ENCODE measurements around the gene PPDPF.

DNA sequence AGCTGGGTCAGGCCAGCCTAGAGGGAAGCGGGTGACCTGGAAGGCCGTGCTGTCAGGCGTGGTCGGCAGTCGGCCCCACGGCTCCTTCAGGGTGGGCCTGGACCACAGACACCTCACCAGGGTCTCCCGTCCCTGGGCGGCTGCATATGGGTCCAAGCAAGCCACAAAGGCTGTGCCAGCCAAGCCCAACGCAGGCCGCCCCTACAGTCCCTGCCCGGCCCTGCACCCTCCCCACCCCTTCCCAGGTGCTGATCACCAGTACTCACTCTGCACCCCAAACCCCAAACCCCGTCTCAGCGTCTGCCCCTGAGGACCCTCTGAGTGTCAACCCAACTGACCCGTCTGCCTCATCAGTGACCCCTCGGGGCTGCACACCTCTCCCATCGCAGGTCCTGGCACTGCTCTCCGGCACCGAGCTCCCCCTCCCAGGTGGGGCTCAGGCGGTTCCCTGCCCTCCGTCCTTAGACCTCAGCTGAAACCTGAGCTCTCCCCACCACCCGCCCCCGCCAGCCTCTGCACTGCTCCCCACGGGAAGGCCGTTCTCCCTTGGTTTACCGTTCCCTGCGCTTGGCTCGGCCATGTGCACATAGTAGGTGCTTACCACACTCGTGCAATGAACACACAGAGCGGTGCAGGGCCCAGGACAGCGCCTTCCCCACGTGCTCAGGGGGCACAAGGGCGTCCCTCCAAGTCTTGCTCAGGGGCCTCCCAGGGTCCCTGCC lies 1.5 kb upstream of the PPDPF start:
- TF ChIP-seq POLR2A (IDR thresholded peaks at IDR 0.05), result no peak
- TF ChIP-seq, protein P1, sequence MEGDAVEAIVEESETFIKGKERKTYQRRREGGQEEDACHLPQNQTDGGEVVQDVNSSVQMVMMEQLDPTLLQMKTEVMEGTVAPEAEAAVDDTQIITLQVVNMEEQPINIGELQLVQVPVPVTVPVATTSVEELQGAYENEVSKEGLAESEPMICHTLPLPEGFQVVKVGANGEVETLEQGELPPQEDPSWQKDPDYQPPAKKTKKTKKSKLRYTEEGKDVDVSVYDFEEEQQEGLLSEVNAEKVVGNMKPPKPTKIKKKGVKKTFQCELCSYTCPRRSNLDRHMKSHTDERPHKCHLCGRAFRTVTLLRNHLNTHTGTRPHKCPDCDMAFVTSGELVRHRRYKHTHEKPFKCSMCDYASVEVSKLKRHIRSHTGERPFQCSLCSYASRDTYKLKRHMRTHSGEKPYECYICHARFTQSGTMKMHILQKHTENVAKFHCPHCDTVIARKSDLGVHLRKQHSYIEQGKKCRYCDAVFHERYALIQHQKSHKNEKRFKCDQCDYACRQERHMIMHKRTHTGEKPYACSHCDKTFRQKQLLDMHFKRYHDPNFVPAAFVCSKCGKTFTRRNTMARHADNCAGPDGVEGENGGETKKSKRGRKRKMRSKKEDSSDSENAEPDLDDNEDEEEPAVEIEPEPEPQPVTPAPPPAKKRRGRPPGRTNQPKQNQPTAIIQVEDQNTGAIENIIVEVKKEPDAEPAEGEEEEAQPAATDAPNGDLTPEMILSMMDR (IDR thresholded peaks at IDR 0.05), result no peak

Measured in testis (tissue), 2 donors.